HCT116 (cell line): ENCODE results near the gene GALNT17. TPM values are rescaled to one million over a fixed set of nuclear protein-coding genes. Genes with fewer than 3 reads are reported as not detected.

Experiments
- ATAC-seq: fragments of 200-7000 bp; cut with Tn5 transposase; 2 replicates; pipeline ENCODE4 v1.9.1; 2020; ENCODE audit warnings: mild to moderate bottlenecking, moderate library complexity
- BruUV-seq: library from RNA; stranded (reverse); fragments of 400-500 nt; replicated peaks from 2 replicates; lab custom pipeline; 2021; lab: Mats Ljungman, UMichigan
- CTCF ChIA-PET: fragments of 300-600 bp; sonication (Branson Sonifier 250); formaldehyde crosslinking; loops from one replicate; lab custom pipeline; 2021; ENCODE audit warnings: antibody characterized with exemption; lab: Charles Lee
- POLR2A ChIA-PET: fragments of 300-600, 350-600 bp; sonication (Branson Sonifier 250); formaldehyde crosslinking; loops from one replicate; lab custom pipeline; 2021; ENCODE audit warnings: antibody characterized with exemption; lab: Charles Lee
- RAD21 ChIA-PET, 2 experiments: fragments of 300-600 bp; sonication (Branson Sonifier 250); formaldehyde crosslinking; loops; one replicate each; lab custom pipeline; 2023; ENCODE audit warnings: low total read pairs in 2 of 2; ENCODE audit not compliant: uncharacterized antibody in 2 of 2, unreplicated experiment in 2 of 2, low non-redundant PET in 1 of 2; lab: Charles Lee
- DNase-seq: peaks from one replicate; pipeline ENCODE4 v3.0.0-alpha.2; 2010; ENCODE audit warnings: low read depth, low spot score
- H2AFZ ChIP-seq: fragments of 200-600 bp; shearing (Covaris generic), sonication (generic); 2 replicates; pipeline ENCODE4 v1.6.1; 2017; ENCODE audit warnings: low read depth, mixed run types, mixed read lengths, antibody characterized with exemption, low read length; ENCODE audit not compliant: poor library complexity, severe bottlenecking
- H3K27ac ChIP-seq: 2 replicates; pipeline ENCODE4 v1.5.1; 2012; ENCODE audit warnings: low read depth, low read length
- H3K27me3 ChIP-seq: fragments of 200-600 bp; sonication (generic); 2 replicates; pipeline ENCODE4 v1.6.1; 2016; ENCODE audit warnings: mixed run types, low read length, mixed read lengths; ENCODE audit not compliant: insufficient read depth
- H3K36me3 ChIP-seq, 2 experiments: fragments of 200-500 bp in 1 of 2; fragments of 200-600 bp in 1 of 2; sonication (Bioruptor generic) in 1 of 2; sonication (generic) in 1 of 2; 2 replicates each; pipeline versions ENCODE4 v1.5.1 to v1.6.1; 2014 to 2016; ENCODE audit warnings: low read length in 2 of 2, inconsistent platforms in 1 of 2, mixed read lengths in 1 of 2, mixed run types in 1 of 2; ENCODE audit not compliant: insufficient read depth in 2 of 2, control insufficient read depth in 1 of 2
- H3K4me1 ChIP-seq, 2 experiments: fragments of 200-600 bp in 1 of 2; sonication (generic) in 1 of 2; 2 replicates each; pipeline versions ENCODE4 v1.5.1 to v1.6.1; 2012 to 2017; ENCODE audit warnings: low read length in 2 of 2, inconsistent platforms in 1 of 2, mild to moderate bottlenecking in 1 of 2, mixed read lengths in 1 of 2, mixed run types in 1 of 2, moderate library complexity in 1 of 2; ENCODE audit not compliant: insufficient read depth in 2 of 2, control insufficient read depth in 1 of 2
- H3K4me2 ChIP-seq: fragments of 200-600 bp; sonication (generic); 2 replicates; pipeline ENCODE4 v1.6.1; 2017; ENCODE audit warnings: mixed run types, low read length, mixed read lengths
- H3K4me3 ChIP-seq, 2 experiments: fragments of 200-600 bp in 1 of 2; sonication (generic) in 1 of 2; replicated peaks in 1 of 2; 2 replicates each; pipeline ENCODE4 v1.5.1; 2011 to 2016; ENCODE audit warnings: low read length in 2 of 2, control low read depth in 1 of 2, low read depth in 1 of 2, mild to moderate bottlenecking in 1 of 2, mixed read lengths in 1 of 2, mixed run types in 1 of 2
- H3K79me2 ChIP-seq: fragments of 200-600 bp; sonication (generic); 2 replicates; pipeline ENCODE4 v1.6.1; 2017; ENCODE audit warnings: mild to moderate bottlenecking, mixed run types, low read length, moderate library complexity, mixed read lengths; ENCODE audit not compliant: insufficient read depth
- H3K9ac ChIP-seq: fragments of 200-600 bp; sonication (generic); 2 replicates; pipeline ENCODE4 v1.6.1; 2016; ENCODE audit warnings: low read length, mixed read lengths
- H3K9me2 ChIP-seq: fragments of 200-600 bp; sonication (generic), shearing (Covaris generic); 2 replicates; pipeline ENCODE4 v1.6.1; 2017; ENCODE audit warnings: mixed run types, mild to moderate bottlenecking, moderate library complexity; ENCODE audit not compliant: insufficient read depth
- H3K9me3 ChIP-seq, 2 experiments: fragments of 200-500 bp in 1 of 2; fragments of 200-600 bp in 1 of 2; sonication (Bioruptor generic) in 1 of 2; sonication (generic) in 1 of 2; 2 replicates each; pipeline ENCODE4 v1.6.1; 2014 to 2017; ENCODE audit warnings: low read length in 2 of 2, mixed read lengths in 2 of 2, inconsistent platforms in 1 of 2, low read depth in 1 of 2, mild to moderate bottlenecking in 1 of 2, mixed run types in 1 of 2, moderate library complexity in 1 of 2; ENCODE audit not compliant: control insufficient read depth in 1 of 2, insufficient read depth in 1 of 2
- H4K20me1 ChIP-seq: fragments of 200-600 bp; sonication (generic), shearing (Covaris generic); 2 replicates; pipeline ENCODE4 v1.6.1; 2017; ENCODE audit warnings: mixed run types, mild to moderate bottlenecking, moderate library complexity; ENCODE audit not compliant: insufficient read depth
- ATF3 ChIP-seq: IDR thresholded peaks from 2 replicates; pipeline ENCODE4 v1.6.1; 2012
- CBX3 ChIP-seq: IDR thresholded peaks from 2 replicates; pipeline ENCODE4 v1.6.1; 2012; ENCODE audit warnings: low read depth
- CTCF ChIP-seq, 3 experiments: fragments of 200-600 bp in 1 of 3; sonication (generic) in 1 of 3; IDR thresholded peaks in 2 of 3; conservative IDR thresholded peaks in 1 of 3; 2 replicates each; pipeline ENCODE4 v1.5.1; 2012 to 2017; ENCODE audit warnings: low read depth in 2 of 3, low read length in 2 of 3, antibody characterized with exemption in 1 of 3, borderline replicate concordance in 1 of 3, control low read depth in 1 of 3, mild to moderate bottlenecking in 1 of 3, mixed read lengths in 1 of 3, mixed run types in 1 of 3, moderate library complexity in 1 of 3; ENCODE audit not compliant: insufficient read depth in 1 of 3
- EGR1 ChIP-seq: IDR thresholded peaks from 2 replicates; pipeline ENCODE4 v1.6.1; 2012; ENCODE audit warnings: low read depth
- EZH2 ChIP-seq: fragments of 200-600 bp; sonication (generic); IDR thresholded peaks from 2 replicates; pipeline ENCODE4 v1.6.1; 2017; ENCODE audit warnings: antibody characterized with exemption, mixed run types
- FOSL1 ChIP-seq: IDR thresholded peaks from 2 replicates; pipeline ENCODE4 v1.6.1; 2012; ENCODE audit warnings: low read depth
- JUND ChIP-seq: IDR thresholded peaks from 2 replicates; pipeline ENCODE4 v1.6.1; 2012
- MAX ChIP-seq: IDR thresholded peaks from 2 replicates; pipeline ENCODE4 v1.6.1; 2012
- POLR2A ChIP-seq: IDR thresholded peaks from 2 replicates; pipeline ENCODE4 v1.7.0; 2011; ENCODE audit warnings: borderline replicate concordance; ENCODE audit not compliant: insufficient read depth, insufficient read length; ENCODE audit errors: extremely low read depth
- POLR2AphosphoS5 ChIP-seq: IDR thresholded peaks from 2 replicates; pipeline ENCODE4 v1.6.1; 2011; ENCODE audit warnings: mild to moderate bottlenecking, low read depth, low read length, moderate library complexity
- SIN3A ChIP-seq: IDR thresholded peaks from 2 replicates; pipeline ENCODE4 v1.6.1; 2012; ENCODE audit warnings: low read depth
- TCF7L2 ChIP-seq: IDR thresholded peaks from 2 replicates; pipeline ENCODE4 v1.7.0; 2011; ENCODE audit warnings: borderline replicate concordance, inconsistent platforms; ENCODE audit not compliant: insufficient read depth, insufficient read length; ENCODE audit errors: extremely low read depth
- ZFX ChIP-seq: fragments of 450-650 bp; IDR thresholded peaks from 2 replicates; pipeline ENCODE4 v1.6.1; 2017
- intact Hi-C: fragments of 100-400 bp; cut with micrococcal nuclease; formaldehyde crosslinking; loops from 2 replicates; pipeline ENCODE4 v1.10.0; 2022
- total RNA-seq: library from RNA; stranded (reverse); gene quantifications from one replicate; pipeline ENCODE4 v1.2.1, GENCODE V29; 2021; ENCODE audit not compliant: unreplicated experiment

GALNT17 gene
- total RNA-seq, 1 experiment from 2014 or later: not detected

GRCh38 chr7:71377469-71377868 is 245.5 kb downstream of the GALNT17 start (continued):
- TF ChIP-seq JUND (no peak), FOSL1 (no peak), ATF3 (no peak), MAX (no peak), POLR2AphosphoS5 (no peak)
- TF ChIP-seq, all 23 proteins: peak for 0

- no peaks in the 10 kb centered on the region for H3K27me3 ChIP-seq
- TF ChIP-seq CBX3 (no peak), ZFX (no peak), JUND (no peak), TCF7L2 (no peak), EGR1 (no peak), POLR2A (no peak), SIN3A (no peak)
- no peak overlapping the region for H3K4me3 ChIP-seq
- ChIA-PET RAD21 (no interaction called here), CTCF (no interaction called here), POLR2A (no interaction called here)
- intact Hi-C loops: no loop called here
- no peaks in the 10 kb centered on the region for H3K9me2 ChIP-seq
- no peak overlapping the region for H3K9ac ChIP-seq
- H3K27ac ChIP-seq: no peak overlapping the region
- H3K4me2 ChIP-seq: no peak overlapping the region
- no peaks in the 10 kb centered on the region for H4K20me1 ChIP-seq
- H3K9me3 ChIP-seq: peaks cover 4 to 18% of the 10 kb centered on the region in 2 experiments; a peak in 2 of 4 replicates
- H3K4me1 ChIP-seq: no peaks in the 10 kb centered on the region
- DNase-seq: no peak
- H2AFZ ChIP-seq: no peak overlapping the region
- no peak for ATAC-seq
- no TSS peak for BruUV-seq
- no peaks in the 10 kb centered on the region for H3K79me2 ChIP-seq
- H3K36me3 ChIP-seq: no peaks in the 10 kb centered on the region
Measured at GRCh38 chr7:71384094-71384493, 252.2 kb downstream of the GALNT17 start.

- no peak overlapping the region for H3K4me3 ChIP-seq
- H3K9ac ChIP-seq: no peak overlapping the region
- no peaks in the 10 kb centered on the region for H3K9me2 ChIP-seq
- H3K27ac ChIP-seq: no peak overlapping the region
- no peak for TF ChIP-seq EZH2
- TF ChIP-seq SIN3A: no peak
- TF ChIP-seq CBX3: no peak
- no peak for TF ChIP-seq CTCF (IDR thresholded peaks at IDR 0.05 in 2 of 3, conservative IDR thresholded peaks at IDR 0.05 in 1 of 3; ENCODE audit: borderline replicate concordance in 1 of 3, insufficient read depth in 1 of 3, low read depth in 2 of 3, low read length in 2 of 3)
- no peak for TF ChIP-seq EGR1
- CTCF ChIA-PET: no interaction called here
- BruUV-seq: no TSS peak
- RAD21 ChIA-PET: no interaction called here
- H3K36me3 ChIP-seq: no peaks in the 10 kb centered on the region
- no peak overlapping the region for H3K4me2 ChIP-seq
- no peaks in the 10 kb centered on the region for H3K4me1 ChIP-seq
- ATAC-seq: no peak
- POLR2A ChIA-PET: no interaction called here
- no peaks in the 10 kb centered on the region for H4K20me1 ChIP-seq
- intact Hi-C loops: no loop called here
- H3K79me2 ChIP-seq: no peaks in the 10 kb centered on the region
- no peak overlapping the region for H2AFZ ChIP-seq
- no peaks in the 10 kb centered on the region for H3K27me3 ChIP-seq
- H3K9me3 ChIP-seq: peaks cover 4 to 18% of the 10 kb centered on the region in 2 experiments; a peak in 2 of 4 replicates
- DNase-seq: no peak
Measured at GRCh38 chr7:71385330-71385729, 253.4 kb downstream of the GALNT17 start.
